Endometrium (tissue), 2 donors: Measurements from ENCODE around the gene KRT86.
"Not testable (repeated sequence)": the region's sequence is repeated elsewhere in the genome, so short reads cannot be mapped to it uniquely, and the experiment has no call there.

Experiments
- FAIRE-seq: peaks from 2 replicates; lab custom pipeline; 2012; peaks lifted over from hg19 to GRCh38; lab: Jason Lieb, UNC
- donor health status: control.
- donor health status: control.

Gene KRT86

GRCh38 chr12:52338241-52338960, 64.0 kb downstream of the KRT86 start:
- FAIRE-seq, result no peak

GRCh38 chr12:52341066-52341580, 66.7 kb downstream of the KRT86 start:
- FAIRE-seq, result no peak

- FAIRE-seq, result no peak
These were observed 68.5 kb downstream of the KRT86 start for GRCh38 chr12:52342781-52343490.

- FAIRE-seq, result no peak
These were observed 69.1 kb downstream of the KRT86 start for GRCh38 chr12:52343550-52343949.

GRCh38 chr12:52344111-52344510, 69.7 kb downstream of the KRT86 start:
- no peak for FAIRE-seq

- not testable (repeated sequence) for FAIRE-seq
These were observed 70.6 kb downstream of the KRT86 start for GRCh38 chr12:52345041-52345440.

GRCh38 chr12:52346593-52346992, 72.1 kb downstream of the KRT86 start:
- FAIRE-seq, result no peak

GRCh38 chr12:52347016-52347415, 72.6 kb downstream of the KRT86 start:
- no peak for FAIRE-seq

- no peak for FAIRE-seq
These were observed 73.4 kb downstream of the KRT86 start for GRCh38 chr12:52347551-52348510.

- no peak for FAIRE-seq
These were observed 74.8 kb downstream of the KRT86 start for GRCh38 chr12:52349196-52349595.

- FAIRE-seq, result no peak
These were observed 75.7 kb downstream of the KRT86 start for GRCh38 chr12:52350021-52350620.

- FAIRE-seq, result no peak
These were observed 76.3 kb downstream of the KRT86 start for GRCh38 chr12:52350786-52351185.

GRCh38 chr12:52351196-52352059, 77.0 kb downstream of the KRT86 start:
- FAIRE-seq, result no peak

GRCh38 chr12:52352951-52353350, 78.5 kb downstream of the KRT86 start:
- FAIRE-seq, result no peak

- FAIRE-seq, result no peak
These were observed 79.3 kb downstream of the KRT86 start for GRCh38 chr12:52353766-52354165.

GRCh38 chr12:52354200-52354599, 79.8 kb downstream of the KRT86 start:
- FAIRE-seq, result no peak

- FAIRE-seq, result no peak
These were observed 80.7 kb downstream of the KRT86 start for GRCh38 chr12:52355176-52355575.

- no peak for FAIRE-seq
These were observed 81.8 kb downstream of the KRT86 start for GRCh38 chr12:52356031-52356761.

- FAIRE-seq, result no peak
These were observed 82.5 kb downstream of the KRT86 start for GRCh38 chr12:52356762-52357580.
